Measurements from ENCODE around the gene PDXP. TPM values are rescaled to one million over a fixed set of nuclear protein-coding genes. Genes with fewer than 3 reads are reported as not detected.

PDXP gene
- total RNA-seq, 1 experiment from 2014 or later, result 17.6 TPM

DNA sequence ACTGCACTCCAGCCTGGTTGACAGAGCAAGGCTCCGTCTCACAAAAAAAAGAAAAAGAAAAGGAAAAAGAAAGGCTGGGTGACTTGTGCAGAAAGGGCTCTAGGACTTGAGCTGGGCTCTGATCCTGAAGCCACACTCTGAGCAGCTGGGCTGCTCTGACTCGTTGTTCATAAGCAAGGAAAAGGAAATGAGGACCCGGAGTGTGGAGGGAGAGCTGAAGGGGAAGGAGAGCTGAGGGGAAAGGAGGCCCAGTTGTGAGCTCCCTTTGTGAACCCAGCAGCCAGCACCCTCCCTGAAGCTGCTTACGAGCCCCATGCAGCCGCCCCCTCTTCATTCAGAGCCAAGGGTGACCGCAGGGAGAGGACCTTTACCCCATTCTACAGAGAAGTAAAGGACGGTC, 31.4 kb upstream of the PDXP start:
- Histone ChIP-seq H3K4me3 (ENCODE audit: low read depth in 2 of 2, low read length in 2 of 2) (no peak overlapping the region), H3K4me1 (ENCODE audit: control insufficient read depth, insufficient read depth, low read length) (no peaks in the 10 kb centered on the region), H3K9me3 (ENCODE audit: control insufficient read depth, insufficient read depth, low read depth, low read length) (no peaks in the 10 kb centered on the region), H3K27me3 (ENCODE audit: control insufficient read depth, insufficient read depth, low read length) (no peaks in the 10 kb centered on the region), H3K36me3 (ENCODE audit: control insufficient read depth, insufficient read depth, low read length) (no peaks in the 10 kb centered on the region), H3K27ac (ENCODE audit: low read length) (no peak overlapping the region)
- TF ChIP-seq, protein P1, sequence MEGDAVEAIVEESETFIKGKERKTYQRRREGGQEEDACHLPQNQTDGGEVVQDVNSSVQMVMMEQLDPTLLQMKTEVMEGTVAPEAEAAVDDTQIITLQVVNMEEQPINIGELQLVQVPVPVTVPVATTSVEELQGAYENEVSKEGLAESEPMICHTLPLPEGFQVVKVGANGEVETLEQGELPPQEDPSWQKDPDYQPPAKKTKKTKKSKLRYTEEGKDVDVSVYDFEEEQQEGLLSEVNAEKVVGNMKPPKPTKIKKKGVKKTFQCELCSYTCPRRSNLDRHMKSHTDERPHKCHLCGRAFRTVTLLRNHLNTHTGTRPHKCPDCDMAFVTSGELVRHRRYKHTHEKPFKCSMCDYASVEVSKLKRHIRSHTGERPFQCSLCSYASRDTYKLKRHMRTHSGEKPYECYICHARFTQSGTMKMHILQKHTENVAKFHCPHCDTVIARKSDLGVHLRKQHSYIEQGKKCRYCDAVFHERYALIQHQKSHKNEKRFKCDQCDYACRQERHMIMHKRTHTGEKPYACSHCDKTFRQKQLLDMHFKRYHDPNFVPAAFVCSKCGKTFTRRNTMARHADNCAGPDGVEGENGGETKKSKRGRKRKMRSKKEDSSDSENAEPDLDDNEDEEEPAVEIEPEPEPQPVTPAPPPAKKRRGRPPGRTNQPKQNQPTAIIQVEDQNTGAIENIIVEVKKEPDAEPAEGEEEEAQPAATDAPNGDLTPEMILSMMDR (IDR thresholded peaks at IDR 0.05), result no peak
- TF ChIP-seq SIN3A (IDR thresholded peaks at IDR 0.05; ENCODE audit: borderline replicate concordance, insufficient read depth, low read depth, low read length) (no peak), POLR2AphosphoS5 (IDR thresholded peaks at IDR 0.05; ENCODE audit: low read depth, low read length) (no peak), TCF7L2 (IDR thresholded peaks at IDR 0.05; ENCODE audit: low read depth, low read length) (no peak)
- TF ChIP-seq, protein P2, sequence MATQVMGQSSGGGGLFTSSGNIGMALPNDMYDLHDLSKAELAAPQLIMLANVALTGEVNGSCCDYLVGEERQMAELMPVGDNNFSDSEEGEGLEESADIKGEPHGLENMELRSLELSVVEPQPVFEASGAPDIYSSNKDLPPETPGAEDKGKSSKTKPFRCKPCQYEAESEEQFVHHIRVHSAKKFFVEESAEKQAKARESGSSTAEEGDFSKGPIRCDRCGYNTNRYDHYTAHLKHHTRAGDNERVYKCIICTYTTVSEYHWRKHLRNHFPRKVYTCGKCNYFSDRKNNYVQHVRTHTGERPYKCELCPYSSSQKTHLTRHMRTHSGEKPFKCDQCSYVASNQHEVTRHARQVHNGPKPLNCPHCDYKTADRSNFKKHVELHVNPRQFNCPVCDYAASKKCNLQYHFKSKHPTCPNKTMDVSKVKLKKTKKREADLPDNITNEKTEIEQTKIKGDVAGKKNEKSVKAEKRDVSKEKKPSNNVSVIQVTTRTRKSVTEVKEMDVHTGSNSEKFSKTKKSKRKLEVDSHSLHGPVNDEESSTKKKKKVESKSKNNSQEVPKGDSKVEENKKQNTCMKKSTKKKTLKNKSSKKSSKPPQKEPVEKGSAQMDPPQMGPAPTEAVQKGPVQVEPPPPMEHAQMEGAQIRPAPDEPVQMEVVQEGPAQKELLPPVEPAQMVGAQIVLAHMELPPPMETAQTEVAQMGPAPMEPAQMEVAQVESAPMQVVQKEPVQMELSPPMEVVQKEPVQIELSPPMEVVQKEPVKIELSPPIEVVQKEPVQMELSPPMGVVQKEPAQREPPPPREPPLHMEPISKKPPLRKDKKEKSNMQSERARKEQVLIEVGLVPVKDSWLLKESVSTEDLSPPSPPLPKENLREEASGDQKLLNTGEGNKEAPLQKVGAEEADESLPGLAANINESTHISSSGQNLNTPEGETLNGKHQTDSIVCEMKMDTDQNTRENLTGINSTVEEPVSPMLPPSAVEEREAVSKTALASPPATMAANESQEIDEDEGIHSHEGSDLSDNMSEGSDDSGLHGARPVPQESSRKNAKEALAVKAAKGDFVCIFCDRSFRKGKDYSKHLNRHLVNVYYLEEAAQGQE (IDR thresholded peaks at IDR 0.05; ENCODE audit: insufficient read depth in 1 of 2, low read depth in 2 of 2, low read length in 1 of 2), result no peak
- POLR2A ChIA-PET, result no interaction called here
- intact Hi-C loops (cut with micrococcal nuclease; ENCODE audit: unreplicated experiment), result no loop called here
- DNase-seq (ENCODE audit: low read depth, low spot score) (no peak), ATAC-seq (no peak)
- BruUV-seq (replicated peaks), result no TSS peak
- in situ Hi-C loops (cut with HindIII; ENCODE audit: low pct_unique_long_range_greater_than_20kb, low sequenced_read_pairs), result no loop called here
- CTCF ChIA-PET, result no interaction called here

DNA sequence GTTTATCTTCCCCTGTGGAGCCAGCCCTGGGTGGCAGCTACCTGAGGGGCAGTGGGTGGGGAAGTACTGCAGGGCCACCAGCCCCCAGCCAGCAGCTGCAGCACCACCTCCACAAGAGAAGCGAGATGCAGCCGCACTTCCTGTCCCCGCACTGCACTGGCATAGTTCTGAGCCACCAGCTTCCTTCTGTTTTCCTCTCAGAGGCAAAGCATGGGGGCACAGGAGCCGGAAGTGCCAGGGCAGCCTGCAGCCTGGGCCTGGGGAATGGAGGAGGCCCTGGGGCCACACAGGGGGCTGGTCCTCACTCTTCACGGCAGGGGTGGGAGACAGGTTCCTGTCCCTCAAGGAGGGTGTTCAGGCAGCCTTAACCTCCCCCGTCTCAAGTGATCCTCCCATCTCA, 31.0 kb upstream of the PDXP start:
- POLR2A ChIA-PET, result no interaction called here
- Histone ChIP-seq H3K9me3 (ENCODE audit: control insufficient read depth, insufficient read depth, low read depth, low read length) (no peaks in the 10 kb centered on the region), H3K4me3 (ENCODE audit: low read depth in 2 of 2, low read length in 2 of 2) (no peak overlapping the region), H3K27ac (ENCODE audit: low read length) (no peak overlapping the region), H3K36me3 (ENCODE audit: control insufficient read depth, insufficient read depth, low read length) (no peaks in the 10 kb centered on the region), H3K4me1 (ENCODE audit: control insufficient read depth, insufficient read depth, low read length) (no peaks in the 10 kb centered on the region), H3K27me3 (ENCODE audit: control insufficient read depth, insufficient read depth, low read length) (no peaks in the 10 kb centered on the region)
- no peak for ATAC-seq
- BruUV-seq (replicated peaks), result no TSS peak
- no peak for DNase-seq (ENCODE audit: low read depth, low spot score)
- intact Hi-C loops (cut with micrococcal nuclease; ENCODE audit: unreplicated experiment), result no loop called here
- CTCF ChIA-PET, result no interaction called here
- in situ Hi-C loops (cut with HindIII; ENCODE audit: low pct_unique_long_range_greater_than_20kb, low sequenced_read_pairs), result no loop called here
- TF ChIP-seq, protein P1 (IDR thresholded peaks at IDR 0.05), result no peak
- TF ChIP-seq, protein P2 (IDR thresholded peaks at IDR 0.05; ENCODE audit: insufficient read depth in 1 of 2, low read depth in 2 of 2, low read length in 1 of 2), result no peak
- no peak for TF ChIP-seq TCF7L2 (IDR thresholded peaks at IDR 0.05; ENCODE audit: low read depth, low read length)
- TF ChIP-seq POLR2AphosphoS5 (IDR thresholded peaks at IDR 0.05; ENCODE audit: low read depth, low read length), result no peak
- no peak for TF ChIP-seq SIN3A (IDR thresholded peaks at IDR 0.05; ENCODE audit: borderline replicate concordance, insufficient read depth, low read depth, low read length)

Data from Panc1 (cell line).